Measurements from ENCODE around the gene TRPV6. TPM values are rescaled to one million over a fixed set of nuclear protein-coding genes. Genes with fewer than 3 reads are reported as not detected.

The TRPV6 gene
- total and polyA plus RNA-seq, 4 donors: 0.40 to 1.2 (median 0.53) TPM

DNA sequence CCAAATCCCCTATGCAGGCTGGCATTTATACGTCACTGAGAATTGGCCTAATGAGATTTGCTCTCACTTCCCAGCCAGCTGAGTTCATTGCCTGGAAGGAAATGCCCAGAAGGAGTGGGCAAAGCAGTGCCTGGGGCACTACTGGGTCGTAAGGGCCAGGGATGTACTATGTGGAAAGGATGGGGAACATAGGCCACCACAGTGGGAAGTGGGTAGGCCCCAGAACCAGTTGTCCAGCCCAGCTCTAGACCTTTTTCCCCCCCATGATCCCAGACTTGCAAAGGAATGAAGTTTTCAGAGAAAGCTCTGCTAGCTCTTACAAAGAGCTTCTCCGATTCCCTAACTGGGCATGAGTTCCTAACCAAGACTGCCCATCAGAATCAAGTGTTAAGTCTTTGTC, 34.1 kb upstream of the TRPV6 start:
- Histone ChIP-seq H3K4me1 (ENCODE audit: control insufficient read depth in 5 of 5, insufficient read depth in 5 of 5, low read length in 5 of 5) (no peaks in the 10 kb centered on the region), H3K9ac (ENCODE audit: insufficient read depth in 1 of 2, low read length in 2 of 2) (no peak overlapping the region), H3K27me3 (ENCODE audit: control insufficient read depth in 3 of 3, insufficient read depth in 3 of 3, low read length in 2 of 3) (no peaks in the 10 kb centered on the region), H3K27ac (ENCODE audit: low read depth in 1 of 2, low read length in 1 of 2) (no peak overlapping the region), H3K36me3 (ENCODE audit: control insufficient read depth in 4 of 4, insufficient read depth in 4 of 4, low read length in 4 of 4) (no peaks in the 10 kb centered on the region), H3K9me3 (ENCODE audit: control insufficient read depth in 4 of 4, insufficient read depth in 3 of 4, low read length in 3 of 4) (no peaks in the 10 kb centered on the region), H3K4me3 (no peak overlapping the region)
- DNase-seq (no peak), ATAC-seq (ENCODE audit: insufficient read depth, low FRiP score) (no peak)
- TF ChIP-seq, protein P1, sequence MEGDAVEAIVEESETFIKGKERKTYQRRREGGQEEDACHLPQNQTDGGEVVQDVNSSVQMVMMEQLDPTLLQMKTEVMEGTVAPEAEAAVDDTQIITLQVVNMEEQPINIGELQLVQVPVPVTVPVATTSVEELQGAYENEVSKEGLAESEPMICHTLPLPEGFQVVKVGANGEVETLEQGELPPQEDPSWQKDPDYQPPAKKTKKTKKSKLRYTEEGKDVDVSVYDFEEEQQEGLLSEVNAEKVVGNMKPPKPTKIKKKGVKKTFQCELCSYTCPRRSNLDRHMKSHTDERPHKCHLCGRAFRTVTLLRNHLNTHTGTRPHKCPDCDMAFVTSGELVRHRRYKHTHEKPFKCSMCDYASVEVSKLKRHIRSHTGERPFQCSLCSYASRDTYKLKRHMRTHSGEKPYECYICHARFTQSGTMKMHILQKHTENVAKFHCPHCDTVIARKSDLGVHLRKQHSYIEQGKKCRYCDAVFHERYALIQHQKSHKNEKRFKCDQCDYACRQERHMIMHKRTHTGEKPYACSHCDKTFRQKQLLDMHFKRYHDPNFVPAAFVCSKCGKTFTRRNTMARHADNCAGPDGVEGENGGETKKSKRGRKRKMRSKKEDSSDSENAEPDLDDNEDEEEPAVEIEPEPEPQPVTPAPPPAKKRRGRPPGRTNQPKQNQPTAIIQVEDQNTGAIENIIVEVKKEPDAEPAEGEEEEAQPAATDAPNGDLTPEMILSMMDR (IDR thresholded peaks at IDR 0.05; ENCODE audit: control extremely low read depth, extremely low read depth): no peak
- WGBS, 2 donors: 89 to 90% methylated on average over 3 of the region's 3 CpGs

DNA sequence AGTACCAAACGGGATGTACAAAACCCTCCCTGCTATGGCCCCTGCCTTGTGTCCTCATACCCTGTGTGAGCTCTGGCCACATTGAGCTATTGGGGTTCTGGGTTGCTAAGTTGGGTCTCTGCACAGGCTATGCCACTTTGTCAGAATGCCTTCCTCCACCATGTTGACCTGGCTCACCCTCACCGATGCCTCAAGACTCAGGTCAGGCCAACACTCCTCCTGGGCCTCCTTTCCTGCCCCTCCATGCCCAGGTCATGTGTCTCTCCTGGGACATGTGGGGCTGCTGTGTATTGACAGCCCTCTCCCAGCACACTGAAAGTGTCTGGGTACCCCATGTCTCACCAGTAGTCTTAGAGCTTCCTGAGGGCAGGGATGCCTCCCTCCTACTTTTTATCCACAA, 33.4 kb upstream of the TRPV6 start:
- no peak overlapping the region for H3K9ac ChIP-seq (ENCODE audit: insufficient read depth in 1 of 2, low read length in 2 of 2)
- TF ChIP-seq, protein P1 (IDR thresholded peaks at IDR 0.05; ENCODE audit: control extremely low read depth, extremely low read depth): no peak
- H3K27ac ChIP-seq (ENCODE audit: low read depth in 1 of 2, low read length in 1 of 2): no peak overlapping the region
- H3K9me3 ChIP-seq (ENCODE audit: control insufficient read depth in 4 of 4, insufficient read depth in 3 of 4, low read length in 3 of 4): no peaks in the 10 kb centered on the region
- WGBS, 2 donors: 86 to 90% methylated on average over 2 of the region's 2 CpGs
- no peaks in the 10 kb centered on the region for H3K4me1 ChIP-seq (ENCODE audit: control insufficient read depth in 5 of 5, insufficient read depth in 5 of 5, low read length in 5 of 5)
- no peak overlapping the region for H3K4me3 ChIP-seq
- ATAC-seq (ENCODE audit: insufficient read depth, low FRiP score): no peak
- H3K27me3 ChIP-seq (ENCODE audit: control insufficient read depth in 3 of 3, insufficient read depth in 3 of 3, low read length in 2 of 3): no peaks in the 10 kb centered on the region
- no peak for DNase-seq
- no peaks in the 10 kb centered on the region for H3K36me3 ChIP-seq (ENCODE audit: control insufficient read depth in 4 of 4, insufficient read depth in 4 of 4, low read length in 4 of 4)

DNA sequence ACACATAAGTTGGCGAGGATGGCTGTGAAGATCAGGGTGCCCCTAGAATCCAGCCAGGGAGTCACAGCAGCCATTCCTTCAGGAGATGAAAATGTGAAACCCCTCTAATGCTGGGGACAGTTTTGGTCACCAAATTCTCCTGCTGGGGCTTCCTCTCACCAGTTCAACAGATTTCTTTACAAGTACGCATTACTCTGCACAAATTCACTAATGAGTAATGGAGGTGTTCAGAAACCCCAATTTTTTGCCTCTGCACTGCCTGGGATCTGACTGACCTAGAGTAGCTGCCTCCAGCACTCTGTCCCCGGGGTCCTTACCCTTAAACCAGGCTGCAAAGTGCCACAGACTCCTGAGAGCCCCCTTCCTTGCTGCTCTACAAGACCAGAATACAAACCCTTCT, 31.9 kb upstream of the TRPV6 start:
- no peak for DNase-seq
- TF ChIP-seq, protein P1 (IDR thresholded peaks at IDR 0.05; ENCODE audit: control extremely low read depth, extremely low read depth): no peak
- H3K4me1 ChIP-seq (ENCODE audit: control insufficient read depth in 5 of 5, insufficient read depth in 5 of 5, low read length in 5 of 5): no peaks in the 10 kb centered on the region
- H3K4me3 ChIP-seq: no peak overlapping the region
- no peak overlapping the region for H3K27ac ChIP-seq (ENCODE audit: low read depth in 1 of 2, low read length in 1 of 2)
- no peaks in the 10 kb centered on the region for H3K36me3 ChIP-seq (ENCODE audit: control insufficient read depth in 4 of 4, insufficient read depth in 4 of 4, low read length in 4 of 4)
- no peaks in the 10 kb centered on the region for H3K9me3 ChIP-seq (ENCODE audit: control insufficient read depth in 4 of 4, insufficient read depth in 3 of 4, low read length in 3 of 4)
- no peak overlapping the region for H3K9ac ChIP-seq (ENCODE audit: insufficient read depth in 1 of 2, low read length in 2 of 2)
- no peaks in the 10 kb centered on the region for H3K27me3 ChIP-seq (ENCODE audit: control insufficient read depth in 3 of 3, insufficient read depth in 3 of 3, low read length in 2 of 3)
- 82 to 94% methylated on average over 3 of the region's 3 CpGs for WGBS, 2 donors
- no peak for ATAC-seq (ENCODE audit: insufficient read depth, low FRiP score)

DNA sequence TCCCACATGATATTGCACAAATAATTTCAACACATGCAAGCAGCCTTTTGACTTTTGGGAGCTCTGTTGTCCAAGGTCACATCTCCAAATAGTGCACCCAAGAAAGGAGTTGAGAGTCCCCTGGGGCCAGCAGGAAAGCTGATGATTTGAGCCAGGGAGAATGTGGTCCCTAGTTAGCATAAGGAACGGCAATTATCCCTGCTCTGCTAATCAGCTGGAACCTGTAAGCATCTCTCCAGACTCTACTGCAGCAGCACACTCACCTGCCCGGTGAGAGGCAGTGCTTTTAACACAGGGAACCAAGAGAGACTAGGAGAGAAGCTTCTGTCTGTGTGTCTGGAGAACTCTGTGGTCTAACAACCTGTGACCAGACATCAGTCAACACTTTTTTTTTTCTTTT, 31.0 kb upstream of the TRPV6 start:
- WGBS, 2 donors: 73 to 84% methylated on average over 2 of the region's 2 CpGs
- no peak overlapping the region for H3K27ac ChIP-seq (ENCODE audit: low read depth in 1 of 2, low read length in 1 of 2)
- H3K4me1 ChIP-seq (ENCODE audit: control insufficient read depth in 5 of 5, insufficient read depth in 5 of 5, low read length in 5 of 5): no peaks in the 10 kb centered on the region
- H3K9me3 ChIP-seq (ENCODE audit: control insufficient read depth in 4 of 4, insufficient read depth in 3 of 4, low read length in 3 of 4): no peaks in the 10 kb centered on the region
- TF ChIP-seq, protein P1 (IDR thresholded peaks at IDR 0.05; ENCODE audit: control extremely low read depth, extremely low read depth): no peak
- no peak overlapping the region for H3K9ac ChIP-seq (ENCODE audit: insufficient read depth in 1 of 2, low read length in 2 of 2)
- no peak overlapping the region for H3K4me3 ChIP-seq
- DNase-seq (no peak), ATAC-seq (ENCODE audit: insufficient read depth, low FRiP score) (no peak)
- H3K27me3 ChIP-seq (ENCODE audit: control insufficient read depth in 3 of 3, insufficient read depth in 3 of 3, low read length in 2 of 3): no peaks in the 10 kb centered on the region
- H3K36me3 ChIP-seq (ENCODE audit: control insufficient read depth in 4 of 4, insufficient read depth in 4 of 4, low read length in 4 of 4): no peaks in the 10 kb centered on the region
